Epidermal melanocyte (primary cell): ENCODE results near the gene MAFF.
"Not testable (repeated sequence)": the region's sequence is repeated elsewhere in the genome, so short reads cannot be mapped to it uniquely, and the experiment has no call there.

Experiments used
- DNase-seq: peaks from one replicate; pipeline ENCODE4 v3.0.0; 2011; ENCODE audit warnings: low spot score; ENCODE audit not compliant: insufficient read length

Gene MAFF

GRCh38 chr22:38223289-38223960 is 21.6 kb downstream of the MAFF start:
- DNase-seq, result no peak

GRCh38 chr22:38226853-38227649 is 25.3 kb downstream of the MAFF start:
- no peak for DNase-seq

GRCh38 chr22:38228326-38228872 is 26.6 kb downstream of the MAFF start:
- no peak for DNase-seq

- DNase-seq, result no peak
Measured at GRCh38 chr22:38228873-38229740, 27.3 kb downstream of the MAFF start.

GRCh38 chr22:38230108-38230825 is 28.5 kb downstream of the MAFF start:
- no peak for DNase-seq

GRCh38 chr22:38230916-38231315 is 29.1 kb downstream of the MAFF start:
- DNase-seq, result no peak

- DNase-seq, result no peak
Measured at GRCh38 chr22:38232196-38232595, 30.4 kb downstream of the MAFF start.

- DNase-seq, result no peak
Measured at GRCh38 chr22:38233427-38233826, 31.6 kb downstream of the MAFF start.

- not testable (repeated sequence) for DNase-seq
Measured at GRCh38 chr22:38233856-38234255, 32.1 kb downstream of the MAFF start.

GRCh38 chr22:38235240-38235850 is 33.6 kb downstream of the MAFF start:
- DNase-seq, result no peak

- no peak for DNase-seq
Measured at GRCh38 chr22:38236786-38237185, 35.0 kb downstream of the MAFF start.

GRCh38 chr22:38238519-38239071 is 36.8 kb downstream of the MAFF start:
- DNase-seq, result peak; percentile 45

GRCh38 chr22:38239101-38239761 is 37.4 kb downstream of the MAFF start:
- DNase-seq, result peak; percentile 73

GRCh38 chr22:38240734-38241252 is 39.0 kb downstream of the MAFF start:
- DNase-seq, result no peak

GRCh38 chr22:38243007-38243765 is 41.4 kb downstream of the MAFF start:
- no peak for DNase-seq

- no peak for DNase-seq
Measured at GRCh38 chr22:38244106-38244505, 42.3 kb downstream of the MAFF start.

GRCh38 chr22:38246046-38246658 is 44.4 kb downstream of the MAFF start:
- DNase-seq, result no peak

GRCh38 chr22:38246692-38247091 is 44.9 kb downstream of the MAFF start:
- DNase-seq, result no peak
